HG03196 (cell line): ENCODE data around the gene TLK1.
"Not testable (repeated sequence)": the region's sequence is repeated elsewhere in the genome, so short reads cannot be mapped to it uniquely, and the experiment has no call there.

Experiments used
- ATAC-seq: cut with Tn5 transposase; IDR thresholded peaks from one replicate; pipeline ENCODE4 v1.9.1; 2021; ENCODE audit not compliant: unreplicated experiment

The TLK1 gene

DNA sequence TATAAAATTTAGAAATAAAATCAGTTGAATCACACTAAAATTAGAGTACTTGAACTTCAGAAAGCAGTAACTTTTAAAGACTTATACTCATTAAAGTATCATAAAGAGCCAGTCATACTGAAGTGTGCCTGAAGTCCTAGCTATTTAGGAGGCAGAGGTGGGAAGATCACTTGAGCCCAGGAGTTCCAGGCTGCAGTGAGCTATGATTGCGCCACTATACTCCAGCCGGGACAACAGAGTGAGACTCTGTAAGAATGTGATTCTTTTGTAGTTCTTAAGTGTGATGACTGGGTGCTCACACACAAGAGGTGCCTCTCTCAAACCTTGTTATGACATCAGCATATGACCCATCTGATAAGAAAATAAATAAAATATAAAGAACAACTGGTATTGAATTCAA, 14.6 kb downstream of the TLK1 start:
- ATAC-seq = no peak

- ATAC-seq = no peak
Observed at GRCh38 chr2:171143670-171144062, 17.0 kb downstream of the TLK1 start.

DNA sequence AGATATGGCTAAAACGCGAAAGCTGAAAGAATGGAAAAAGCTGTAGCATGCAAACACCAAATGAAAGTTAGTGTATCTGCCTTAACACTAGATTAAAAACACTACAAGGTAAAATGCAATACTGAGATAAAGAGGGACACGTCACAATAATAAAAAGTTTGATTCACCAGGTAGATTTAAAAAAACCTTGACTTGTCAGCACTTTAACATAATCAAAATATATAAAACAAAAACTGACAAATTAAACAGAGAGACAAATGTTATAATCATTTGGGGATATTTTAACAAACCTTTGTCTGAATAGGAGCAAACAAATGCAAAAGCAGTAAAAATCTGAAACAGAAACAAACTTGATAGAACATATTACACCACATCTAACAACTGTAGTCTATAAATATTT, 18.3 kb downstream of the TLK1 start:
- no peak for ATAC-seq

GRCh38 chr2:171141320-171141719, 19.4 kb downstream of the TLK1 start:
- no peak for ATAC-seq

DNA sequence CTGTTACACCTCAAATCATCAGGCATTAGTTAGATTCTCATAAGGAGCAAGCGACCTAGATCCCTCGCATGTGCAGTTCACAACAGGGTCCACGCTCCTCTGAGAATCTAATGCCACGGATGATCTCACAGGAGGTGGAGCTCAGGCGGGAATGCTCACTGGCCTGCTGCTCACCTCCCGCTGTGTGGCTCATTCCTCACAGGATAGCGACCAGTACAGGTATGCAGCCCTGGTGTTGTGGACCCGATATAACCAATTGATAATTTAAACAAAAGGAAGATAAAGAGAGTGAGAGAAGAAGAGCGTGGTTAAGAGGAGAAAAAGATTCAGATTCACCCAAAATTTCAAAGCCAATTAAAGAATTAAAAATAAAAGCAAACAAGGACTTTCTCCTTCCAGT, 20.8 kb downstream of the TLK1 start:
- ATAC-seq = no peak

DNA sequence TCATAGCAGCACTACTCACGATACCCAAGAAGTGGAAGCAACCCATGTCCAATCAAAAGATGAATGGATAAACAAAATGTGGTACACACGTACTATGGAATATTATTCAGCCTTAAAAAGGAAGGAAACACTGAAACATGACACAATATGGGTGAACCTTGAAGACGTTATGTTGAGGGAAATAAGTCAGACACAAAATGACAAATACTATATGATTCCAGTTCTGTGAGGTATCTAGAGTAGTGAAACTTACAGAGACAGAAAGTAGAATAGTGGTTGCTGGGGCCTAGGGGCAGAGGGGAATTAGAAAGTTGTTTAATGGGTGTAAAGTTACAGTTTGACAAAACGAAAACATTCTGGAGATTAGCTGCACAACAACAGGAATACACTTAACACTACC, 24.7 kb downstream of the TLK1 start:
- peak; percentile 62 for ATAC-seq

GRCh38 chr2:171134624-171135230, 26.0 kb downstream of the TLK1 start:
- ATAC-seq = no peak

GRCh38 chr2:171132086-171132485, 28.6 kb downstream of the TLK1 start:
- ATAC-seq = no peak

DNA sequence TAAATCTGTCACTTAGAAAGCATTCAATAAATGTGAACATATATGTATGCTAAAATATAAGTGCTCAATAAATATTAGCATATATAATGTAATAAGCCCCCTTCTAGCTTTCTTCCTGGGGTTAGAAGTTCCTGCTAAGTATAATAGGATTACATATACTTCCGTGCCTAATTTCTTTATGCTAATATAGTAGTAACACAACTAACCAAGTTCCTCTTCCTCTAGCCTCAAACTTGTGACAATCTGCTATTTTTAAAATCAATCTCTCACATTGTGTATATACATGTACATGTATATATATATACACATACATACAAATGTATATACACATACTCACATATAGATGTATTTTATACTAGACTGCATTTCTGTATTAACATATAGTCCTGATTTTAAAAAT, 32.2 kb downstream of the TLK1 start:
- no peak for ATAC-seq

DNA sequence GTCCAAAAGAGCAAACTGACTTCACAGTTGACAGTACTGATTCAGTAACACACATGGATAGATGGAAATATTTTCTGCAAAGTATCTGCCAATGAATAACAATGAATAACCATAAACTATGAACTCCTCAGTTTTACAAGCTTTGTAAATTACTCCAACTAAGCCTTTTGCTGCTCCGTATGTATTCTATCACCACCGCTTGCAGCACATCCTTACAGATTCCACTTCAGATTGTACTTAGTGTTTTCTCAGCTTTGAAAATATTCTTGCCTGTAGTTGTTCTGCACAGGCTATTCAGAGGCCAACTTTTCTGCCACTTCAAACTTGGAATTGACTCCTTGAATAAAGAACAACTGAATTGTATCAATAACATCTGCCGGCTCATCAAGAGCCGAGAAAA, 36.2 kb downstream of the TLK1 start:
- no peak for ATAC-seq

DNA sequence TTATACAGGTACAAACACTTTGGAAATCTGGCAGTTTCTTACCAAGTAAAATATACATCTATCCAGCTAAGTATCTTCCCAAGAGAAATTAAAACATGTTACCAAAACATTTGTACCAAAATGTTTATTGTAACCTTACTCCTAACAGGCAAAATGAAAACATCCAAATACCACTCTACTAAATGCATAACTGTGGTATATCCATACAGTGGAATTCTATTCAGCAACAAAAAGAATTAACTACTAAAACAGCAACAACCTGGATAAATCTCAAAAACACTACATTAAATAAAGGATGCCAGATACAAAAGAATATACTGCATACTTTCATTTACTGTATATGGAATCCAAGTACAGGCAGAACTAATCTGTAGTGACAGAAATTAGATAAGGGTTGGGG, 51.1 kb downstream of the TLK1 start:
- no peak for ATAC-seq

DNA sequence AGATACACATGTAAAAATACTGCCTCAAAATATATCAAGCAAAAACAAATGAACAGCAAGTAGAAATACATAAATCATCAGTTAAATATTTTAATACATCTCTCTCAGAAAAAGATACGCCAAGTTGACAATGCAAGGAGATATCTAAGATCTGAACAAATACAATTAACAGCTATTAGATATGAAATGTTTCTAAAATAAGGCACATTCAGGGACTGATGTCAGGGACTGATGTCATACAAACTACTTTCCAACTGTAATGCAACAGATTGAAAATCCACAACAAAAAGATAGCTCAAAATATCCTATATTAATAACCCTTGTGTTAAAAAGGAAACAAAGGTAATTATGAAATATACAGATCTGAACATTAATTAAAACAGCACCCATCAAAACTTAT, 51.7 kb downstream of the TLK1 start:
- no peak for ATAC-seq

DNA sequence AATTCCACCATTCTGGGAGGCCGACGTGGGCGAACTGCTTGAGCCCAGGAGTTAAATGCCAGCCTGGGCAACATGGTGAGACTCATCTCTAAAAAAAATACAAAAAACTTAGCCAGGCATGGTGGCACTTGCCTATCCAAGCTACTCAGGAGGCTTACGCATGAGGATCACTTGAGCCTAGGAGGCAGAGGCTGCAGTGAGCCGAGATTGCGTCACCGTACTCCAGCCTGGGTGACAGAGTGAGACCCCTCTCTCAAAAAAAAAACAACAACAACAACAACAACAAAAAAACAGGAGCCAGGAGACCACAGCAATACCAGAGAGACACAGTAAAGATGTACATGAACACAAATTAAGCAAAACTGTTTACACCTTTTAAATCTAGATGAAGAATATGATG, 52.9 kb downstream of the TLK1 start:
- no peak for ATAC-seq

DNA sequence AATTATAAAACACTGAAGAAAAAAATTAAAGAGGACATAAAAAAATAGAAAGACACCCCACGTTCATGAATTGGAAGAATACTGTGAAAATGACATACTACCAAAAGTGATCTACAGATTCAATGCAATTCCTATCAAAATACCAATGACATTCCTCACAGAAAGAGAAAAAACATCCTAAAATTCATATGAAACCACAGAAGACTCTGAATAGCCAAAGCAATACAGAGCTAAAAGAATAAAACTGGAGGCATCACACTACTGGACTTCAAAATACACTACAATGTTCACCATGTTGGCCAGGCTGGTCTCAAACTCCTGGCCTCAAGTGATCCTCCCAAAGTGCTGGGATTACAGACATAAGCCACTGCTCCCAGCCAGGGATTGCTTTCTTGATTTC, 56.3 kb downstream of the TLK1 start:
- no peak for ATAC-seq

- no peak for ATAC-seq
Observed at GRCh38 chr2:171102802-171103201, 57.9 kb downstream of the TLK1 start.

DNA sequence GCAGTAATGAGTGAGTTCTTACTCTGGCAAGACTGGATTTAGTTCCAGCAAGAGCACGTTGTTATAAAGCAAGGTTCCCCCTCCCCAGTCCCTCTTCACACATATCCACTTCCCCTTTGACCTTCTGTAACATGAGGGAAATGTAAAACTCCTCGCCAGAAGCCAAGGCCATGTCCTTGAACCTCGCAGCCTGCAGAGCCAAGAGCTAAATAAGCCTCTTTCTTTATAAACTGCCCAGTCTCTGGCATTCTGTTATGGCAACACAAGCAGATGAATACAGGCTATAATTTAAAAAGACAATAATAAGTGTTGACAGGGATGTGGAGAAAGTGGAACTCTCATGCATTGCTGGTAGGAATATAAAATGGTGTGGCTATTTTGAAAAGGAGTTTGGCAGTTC, 60.3 kb downstream of the TLK1 start:
- ATAC-seq = no peak

- no peak for ATAC-seq
Observed at GRCh38 chr2:171098607-171099006, 62.1 kb downstream of the TLK1 start.

DNA sequence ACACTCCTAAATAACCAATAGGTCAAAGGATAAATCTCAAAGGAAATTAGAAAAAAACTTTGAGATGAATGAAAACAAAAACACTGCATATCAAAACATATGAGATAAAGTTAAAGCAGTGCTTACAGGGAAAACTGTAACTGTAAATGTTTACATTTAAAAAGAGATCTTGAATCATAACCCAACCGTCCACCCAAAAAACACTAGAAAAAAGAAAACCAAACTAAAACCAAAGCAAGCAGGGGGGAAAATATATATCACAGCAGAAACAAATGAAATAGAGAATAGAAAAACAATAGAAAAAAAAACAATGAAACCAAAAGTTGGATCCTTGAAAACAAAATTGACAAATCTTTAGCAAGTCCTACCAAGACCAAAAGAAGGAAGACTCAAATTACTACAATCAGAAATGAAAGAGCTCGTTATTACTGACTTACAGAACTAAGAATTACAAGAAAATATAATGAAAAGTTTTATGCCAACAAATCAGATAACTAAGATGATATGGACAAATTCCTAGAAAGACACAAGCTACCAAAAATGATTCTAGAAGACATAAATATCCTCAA, 65.6 kb downstream of the TLK1 start:
- ATAC-seq = no peak

GRCh38 chr2:171091517-171091916, 69.2 kb downstream of the TLK1 start:
- not testable (repeated sequence) for ATAC-seq

GRCh38 chr2:171089489-171089888, 71.2 kb downstream of the TLK1 start:
- ATAC-seq = no peak

DNA sequence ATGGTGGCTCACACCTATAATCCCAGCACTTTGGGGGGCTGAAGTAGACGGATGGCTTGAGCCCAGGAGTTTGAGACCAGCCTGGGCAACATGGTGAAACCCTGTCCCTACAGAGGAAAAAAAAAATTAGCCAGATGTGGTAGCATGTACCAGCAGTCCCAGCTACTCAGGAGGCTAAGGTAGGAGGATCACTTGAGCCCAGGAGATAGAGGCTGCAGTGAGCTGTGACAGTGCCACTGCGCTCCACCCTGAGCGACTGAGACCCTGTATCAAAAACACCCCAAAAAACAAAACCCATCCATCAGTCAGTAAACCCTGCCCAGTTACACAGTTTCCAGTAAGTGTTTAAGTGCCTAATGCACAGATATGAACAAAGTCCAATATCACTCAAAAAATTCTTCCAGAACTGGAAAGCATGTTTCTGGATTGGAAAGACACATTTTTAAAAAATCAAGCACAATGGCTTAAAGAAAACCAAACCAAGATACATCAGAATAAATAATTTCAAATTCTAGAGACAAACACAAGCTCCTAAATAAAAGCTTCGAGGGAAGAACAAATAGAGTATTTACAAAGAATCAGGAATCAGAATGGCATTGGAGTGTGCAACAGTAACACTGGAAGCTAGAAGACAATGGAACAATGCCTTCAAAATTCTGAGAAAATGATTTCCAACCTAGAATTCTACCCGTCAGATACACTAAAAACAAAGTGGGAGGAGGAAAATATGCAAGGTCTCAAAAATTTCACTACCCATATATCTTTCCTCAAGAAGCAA, 72.4 kb downstream of the TLK1 start:
- ATAC-seq = no peak

GRCh38 chr2:171087547-171087946, 73.1 kb downstream of the TLK1 start:
- no peak for ATAC-seq
